GM21447 (cell line): Measurements from ENCODE around the gene RTEL1.
A peak's percentile ranks its signal among the peaks of the same experiment; 100 is the strongest.
"Not testable (repeated sequence)": the region's sequence is repeated elsewhere in the genome, so short reads cannot be mapped to it uniquely, and the experiment has no call there.

Experiments
- ATAC-seq: cut with Tn5 transposase; IDR thresholded peaks from one replicate; pipeline ENCODE4 v1.9.1; 2021; ENCODE audit not compliant: unreplicated experiment

The RTEL1 gene

GRCh38 chr20:63648895-63649589 lies 9.1 kb upstream of the RTEL1 start:
- no peak for ATAC-seq

GRCh38 chr20:63650486-63650885 lies 7.6 kb upstream of the RTEL1 start:
- not testable (repeated sequence) for ATAC-seq

GRCh38 chr20:63651942-63652191 lies 6.2 kb upstream of the RTEL1 start:
- no peak for ATAC-seq

GRCh38 chr20:63652192-63652980 lies 5.7 kb upstream of the RTEL1 start:
- no peak for ATAC-seq

- no peak for ATAC-seq
These were observed 4.8 kb upstream of the RTEL1 start, which contains the start of gene STMN3 for GRCh38 chr20:63653041-63653973. STMN3 (minus strand) TSS chr20:63653424; CDS start chr20:63653345, 79 bp downstream.

- no peak for ATAC-seq
These were observed 4.0 kb upstream of the RTEL1 start for GRCh38 chr20:63653974-63654668.

- no peak for ATAC-seq
These were observed 2.9 kb upstream of the RTEL1 start for GRCh38 chr20:63655249-63655648.

GRCh38 chr20:63656451-63656850 lies 1.7 kb upstream of the RTEL1 start:
- ATAC-seq: no peak

- ATAC-seq: peak; percentile 3
These were observed 714 bp upstream of the RTEL1 start for GRCh38 chr20:63657260-63657936.

GRCh38 chr20:63658749-63659187 lies 656 bp downstream of the RTEL1 start:
- ATAC-seq: peak; percentile 16

GRCh38 chr20:63659370-63659769 lies 1.3 kb downstream of the RTEL1 start:
- no peak for ATAC-seq

- ATAC-seq: not testable (repeated sequence)
These were observed 2.1 kb downstream of the RTEL1 start for GRCh38 chr20:63660174-63660573.

- ATAC-seq: no peak
These were observed 2.5 kb downstream of the RTEL1 start for GRCh38 chr20:63660622-63661021.

- no peak for ATAC-seq
These were observed 3.0 kb downstream of the RTEL1 start for GRCh38 chr20:63661108-63661507.

- ATAC-seq: no peak
These were observed 4.1 kb downstream of the RTEL1 start for GRCh38 chr20:63661959-63662812.

GRCh38 chr20:63662813-63663189 lies 4.7 kb downstream of the RTEL1 start:
- ATAC-seq: no peak

- no peak for ATAC-seq
These were observed 5.4 kb downstream of the RTEL1 start for GRCh38 chr20:63663332-63664066.

- no peak for ATAC-seq
These were observed 6.2 kb downstream of the RTEL1 start for GRCh38 chr20:63664143-63664851.
